ENCODE results near the gene RHOXF2B. TPM values are rescaled to one million over a fixed set of nuclear protein-coding genes. Genes with fewer than 3 reads are reported as not detected.

The RHOXF2B gene
- total RNA-seq, 1 experiment from 2014 or later: not detected

DNA sequence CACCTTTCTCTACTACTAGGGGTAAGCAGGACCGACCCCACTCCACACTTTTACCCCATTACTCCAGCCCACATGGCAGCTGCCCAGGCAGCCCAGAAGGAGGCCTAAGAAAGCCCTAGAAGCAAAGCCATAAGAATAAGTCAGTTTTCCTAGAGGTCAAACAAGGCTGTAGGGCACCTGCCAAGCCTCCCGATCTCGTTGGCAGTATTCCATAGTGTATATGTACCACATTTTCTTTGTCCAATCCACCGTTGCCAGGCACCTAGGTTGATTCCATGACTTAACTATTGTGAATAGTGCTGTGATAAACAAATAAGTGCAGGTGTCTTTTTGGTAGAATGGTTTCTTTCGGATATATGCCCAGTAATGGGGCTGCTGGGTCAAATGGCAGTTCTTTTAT, 54.2 kb downstream of the RHOXF2B start:
- no TSS peak for BruUV-seq (replicated peaks)
- H3F3A ChIP-seq (ENCODE audit: insufficient read depth, low read depth): no peaks in the 10 kb centered on the region
- no peaks in the 10 kb centered on the region for H3K79me2 ChIP-seq (ENCODE audit: low read depth)
- H3K27me3 ChIP-seq (ENCODE audit: insufficient read depth, low read depth): peaks cover 6% of the 10 kb centered on the region; the same call in 1 of the 2 replicates
- no peak overlapping the region for H3K4me2 ChIP-seq
- H3K9me2 ChIP-seq (ENCODE audit: insufficient read depth): no peaks in the 10 kb centered on the region
- H4K20me1 ChIP-seq (ENCODE audit: insufficient read depth): no peaks in the 10 kb centered on the region
- no peak for TF ChIP-seq EZH2 (IDR thresholded peaks at IDR 0.05; ENCODE audit: low read depth)
- no peak for TF ChIP-seq CTCF (conservative IDR thresholded peaks at IDR 0.05)
- no peaks in the 10 kb centered on the region for H3K36me3 ChIP-seq (ENCODE audit: low read depth)
- intact Hi-C loops (cut with micrococcal nuclease; ENCODE audit: unreplicated experiment): no loop called here
- DNase-seq: no peak
- no peak overlapping the region for H3K27ac ChIP-seq
- POLR2A ChIA-PET (ENCODE audit: unreplicated experiment): no interaction called here
- no peak overlapping the region for H3K4me3 ChIP-seq
- CTCF ChIA-PET: no interaction called here
- H2AFZ ChIP-seq: no peak overlapping the region
- H3K4me1 ChIP-seq (replicated peaks; ENCODE audit: insufficient read depth): no peaks in the 10 kb centered on the region
- no peaks in the 10 kb centered on the region for H3K9me3 ChIP-seq (ENCODE audit: insufficient read depth, low read depth)

GRCh38 chrX:120022763-120023162, 54.7 kb downstream of the RHOXF2B start:
- no peak overlapping the region for H3K4me3 ChIP-seq
- H3K9me3 ChIP-seq (ENCODE audit: insufficient read depth, low read depth): no peaks in the 10 kb centered on the region
- no peaks in the 10 kb centered on the region for H3K36me3 ChIP-seq (ENCODE audit: low read depth)
- H3K27me3 ChIP-seq (ENCODE audit: insufficient read depth, low read depth): peaks cover 11% of the 10 kb centered on the region; the same call in 1 of the 2 replicates
- no peaks in the 10 kb centered on the region for H4K20me1 ChIP-seq (ENCODE audit: insufficient read depth)
- TF ChIP-seq CTCF (conservative IDR thresholded peaks at IDR 0.05): no peak
- no peak for TF ChIP-seq EZH2 (IDR thresholded peaks at IDR 0.05; ENCODE audit: low read depth)
- H3K4me1 ChIP-seq (replicated peaks; ENCODE audit: insufficient read depth): no peaks in the 10 kb centered on the region
- ChIA-PET CTCF (no interaction called here), POLR2A (ENCODE audit: unreplicated experiment) (no interaction called here)
- H3K27ac ChIP-seq: no peak overlapping the region
- H3K4me2 ChIP-seq: no peak overlapping the region
- H2AFZ ChIP-seq: no peak overlapping the region; the same call in 1 of the 2 replicates
- H3K9me2 ChIP-seq (ENCODE audit: insufficient read depth): no peaks in the 10 kb centered on the region
- no peak for DNase-seq
- H3F3A ChIP-seq (ENCODE audit: insufficient read depth, low read depth): no peaks in the 10 kb centered on the region
- intact Hi-C loops (cut with micrococcal nuclease; ENCODE audit: unreplicated experiment): no loop called here
- H3K79me2 ChIP-seq (ENCODE audit: low read depth): no peaks in the 10 kb centered on the region
- no TSS peak for BruUV-seq (replicated peaks)

Other genes with a start within 250 kb of the RHOXF2B start
- gene UPF3B, start 224.7 kb downstream of the RHOXF2B start, total RNA-seq (2021): 19.8 and 24.3 TPM in 2 replicates
- gene RNF113A, start 206.0 kb downstream of the RHOXF2B start, total RNA-seq (2021): 23.2 and 24.2 TPM in 2 replicates
- gene NDUFA1, start 205.9 kb downstream of the RHOXF2B start, total RNA-seq (2021): 181 and 189 TPM in 2 replicates
- 2.7 TPM in 1 of 2 replicates, not detected in the other for gene AKAP14, start 181.8 kb downstream of the RHOXF2B start, total RNA-seq (2021)
- gene NKAP, start 133.9 kb downstream of the RHOXF2B start, total RNA-seq (2021): 15.7 and 18.6 TPM in 2 replicates
- gene RHOXF1, start 38.2 kb upstream of the RHOXF2B start, total RNA-seq (2021): 0.81 TPM in 1 of 2 replicates, not detected in the other
- not detected in 2 replicates for gene RHOXF2, start 80.9 kb upstream of the RHOXF2B start, total RNA-seq (2021)
- gene ZBTB33, start 173.1 kb upstream of the RHOXF2B start, total RNA-seq (2021): 19.1 and 29.0 TPM in 2 replicates
- 9.4 and 16.7 TPM in 2 replicates for gene TMEM255A, start 233.8 kb upstream of the RHOXF2B start, total RNA-seq (2021)